Amniotic epithelial cell (primary cell): ENCODE results near the gene ANKS1B.

ENCODE experiments used
- DNase-seq: peaks from one replicate; pipeline ENCODE4 v3.0.0-alpha.2; 2010; ENCODE audit warnings: low read depth

ANKS1B gene

GRCh38 chr12:98812225-98812624 lies 1172.5 kb downstream of the ANKS1B start:
- no peak for DNase-seq

DNA sequence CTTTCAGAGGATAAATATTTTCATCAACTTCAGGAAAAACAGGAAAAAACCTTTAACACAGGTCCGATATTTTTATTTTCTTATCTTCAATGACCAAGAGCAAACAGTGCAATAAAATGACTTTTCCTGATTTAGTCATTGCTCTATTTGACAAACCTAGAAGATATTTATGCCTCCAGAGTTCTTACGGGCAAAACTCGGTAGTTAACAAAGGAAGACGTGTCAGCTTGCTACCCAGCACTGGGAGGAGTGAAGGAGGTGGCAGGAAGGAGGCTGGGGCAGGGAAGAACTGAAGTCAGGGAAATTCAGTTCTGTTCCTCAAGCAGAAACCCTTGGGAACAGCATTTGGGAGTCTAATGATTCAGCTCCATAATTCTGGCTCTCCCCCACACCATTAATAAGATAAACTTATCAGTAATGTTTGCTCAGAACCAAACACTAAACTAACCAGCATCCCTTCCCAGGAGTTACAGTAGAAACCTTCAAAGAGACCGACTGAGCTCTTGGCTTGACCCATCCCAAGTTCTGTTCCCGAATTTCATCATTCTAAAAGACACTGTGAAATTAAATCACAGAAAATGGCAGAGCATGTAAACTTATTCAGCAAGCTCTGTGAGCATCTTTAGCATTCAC lies 1176.4 kb downstream of the ANKS1B start:
- DNase-seq = peak; percentile 63

GRCh38 chr12:98807187-98807586 lies 1177.5 kb downstream of the ANKS1B start:
- no peak for DNase-seq

GRCh38 chr12:98803468-98804209 lies 1181.1 kb downstream of the ANKS1B start:
- no peak for DNase-seq

- no peak for DNase-seq
Measured at GRCh38 chr12:98799822-98800221, 1184.9 kb downstream of the ANKS1B start.

- DNase-seq = no peak
Measured at GRCh38 chr12:98799146-98799810, 1185.5 kb downstream of the ANKS1B start.

- no peak for DNase-seq
Measured at GRCh38 chr12:98797200-98797599, 1187.5 kb downstream of the ANKS1B start.

DNA sequence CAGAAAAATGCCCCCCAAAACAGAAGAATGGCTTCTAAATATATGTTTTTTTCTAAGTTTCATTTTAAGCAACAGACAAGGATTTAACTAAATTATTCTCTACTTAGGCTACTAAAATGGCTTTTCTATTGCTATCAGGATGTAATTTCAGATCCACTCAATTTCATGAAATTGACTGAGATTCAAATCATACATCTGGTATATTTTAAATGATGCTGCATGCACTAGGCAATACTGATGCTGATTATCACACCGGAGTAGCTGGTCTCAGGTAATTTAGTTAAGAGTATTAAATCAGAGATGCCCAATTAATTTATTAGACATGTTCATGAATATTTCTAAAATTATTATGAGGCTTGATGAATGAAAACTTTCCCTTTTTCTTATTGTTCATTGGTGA lies 1188.0 kb downstream of the ANKS1B start:
- DNase-seq = no peak

DNA sequence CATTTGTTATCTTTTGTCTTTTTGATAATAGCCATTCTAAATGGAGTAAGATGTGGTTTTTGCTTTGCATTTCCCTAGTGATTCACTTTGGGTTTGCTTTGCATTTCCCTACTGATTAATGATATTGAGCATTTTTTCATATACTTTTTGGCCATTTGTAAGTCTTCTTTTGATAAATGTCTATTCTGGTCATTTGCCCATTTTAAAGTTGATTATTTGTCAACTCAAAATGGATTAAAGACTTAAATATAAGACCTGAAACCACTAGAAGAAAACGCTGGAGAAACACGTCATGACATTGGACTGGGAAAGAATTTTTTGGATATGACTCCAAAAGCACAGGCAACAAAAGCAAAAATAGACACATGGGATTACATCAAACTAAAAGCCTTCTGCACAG lies 1191.6 kb downstream of the ANKS1B start:
- DNase-seq = no peak

GRCh38 chr12:98791406-98791805 lies 1193.3 kb downstream of the ANKS1B start:
- no peak for DNase-seq

DNA sequence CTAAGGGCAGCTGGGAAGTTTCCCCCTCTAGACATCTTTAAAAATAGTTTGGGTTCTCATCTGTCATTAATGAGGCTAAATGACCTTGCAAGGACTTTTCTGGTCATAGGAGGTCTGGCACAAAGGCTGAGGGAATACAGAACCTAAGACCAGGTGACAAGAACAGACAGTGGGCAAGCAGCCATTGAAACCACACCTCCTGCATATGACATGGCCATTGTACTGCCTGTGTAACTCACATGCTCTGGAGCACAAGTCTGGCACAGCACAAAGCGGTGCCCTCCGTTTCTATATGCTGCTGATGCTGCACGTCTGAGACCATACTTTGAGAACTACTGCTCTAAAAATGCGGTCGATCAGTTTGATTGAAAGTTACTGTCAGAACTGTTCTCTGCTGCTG lies 1196.3 kb downstream of the ANKS1B start:
- DNase-seq = no peak

DNA sequence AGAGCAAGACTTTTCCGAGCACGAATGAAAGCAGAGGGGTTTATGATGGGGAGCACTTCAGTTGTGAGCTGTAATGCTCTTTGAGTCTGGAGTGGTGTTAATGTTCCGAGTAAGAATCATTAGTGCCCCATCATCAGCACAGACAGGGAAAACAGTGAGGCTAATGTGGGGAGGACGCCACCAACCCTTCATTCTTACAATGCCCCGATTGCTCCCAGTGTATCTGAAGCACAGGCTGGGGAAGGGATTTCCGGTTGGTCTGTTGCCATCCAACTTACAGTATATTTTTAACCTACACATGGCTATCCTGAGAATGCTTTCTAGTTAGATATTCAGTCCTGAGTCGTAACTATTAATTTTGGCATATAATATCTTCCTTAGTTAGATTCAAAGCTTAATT lies 1198.1 kb downstream of the ANKS1B start:
- no peak for DNase-seq

GRCh38 chr12:98783420-98783819 lies 1201.3 kb downstream of the ANKS1B start:
- no peak for DNase-seq

- no peak for DNase-seq
Measured at GRCh38 chr12:98780261-98780660, 1204.5 kb downstream of the ANKS1B start.

- no peak for DNase-seq
Measured at GRCh38 chr12:98772818-98773217, 1211.9 kb downstream of the ANKS1B start.

DNA sequence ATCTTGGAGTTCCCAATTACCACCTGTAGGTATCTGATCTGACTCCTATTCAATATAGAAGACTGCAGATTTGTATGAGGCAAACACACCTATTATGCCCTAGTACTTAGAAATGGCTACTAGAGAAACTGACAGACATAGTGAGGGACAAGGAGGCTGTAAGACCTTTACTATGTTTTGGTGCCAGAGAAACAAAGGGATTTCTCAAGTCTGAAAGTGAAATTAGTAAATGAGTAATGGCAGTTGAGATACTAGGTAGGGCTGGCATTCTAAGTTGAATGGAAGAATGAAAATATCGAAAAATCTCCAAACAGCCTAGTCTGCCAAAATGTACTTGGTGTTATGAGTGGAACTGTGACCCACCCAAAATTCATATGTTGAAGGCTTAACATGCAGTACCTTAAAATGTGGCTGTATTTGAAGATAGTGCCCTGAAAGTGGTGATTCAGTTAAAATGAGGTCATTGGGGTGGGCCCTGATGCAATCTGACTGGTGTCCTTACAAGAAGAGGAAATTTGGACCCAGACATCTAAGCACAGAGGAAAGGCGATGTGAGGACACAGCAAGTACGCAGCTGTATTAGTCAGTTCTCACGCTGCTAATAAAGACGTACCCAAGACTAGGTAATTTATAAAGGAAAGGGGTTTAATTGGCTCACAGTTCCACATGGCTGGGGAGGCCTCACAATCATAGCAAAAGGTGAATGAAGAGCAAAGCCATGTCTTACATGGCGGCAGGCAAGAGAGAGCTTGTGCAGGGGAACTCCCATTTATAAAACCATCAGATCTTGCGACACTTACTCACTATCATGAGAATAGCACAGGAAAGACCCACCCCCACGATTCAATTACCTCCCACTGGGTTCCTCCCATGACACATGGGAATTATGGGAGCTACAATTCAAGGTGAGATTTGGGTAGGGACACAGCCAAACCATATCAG lies 1212.7 kb downstream of the ANKS1B start:
- no peak for DNase-seq

- DNase-seq = no peak
Measured at GRCh38 chr12:98770230-98770629, 1214.5 kb downstream of the ANKS1B start.

- DNase-seq = no peak
Measured at GRCh38 chr12:98769068-98769467, 1215.7 kb downstream of the ANKS1B start.

GRCh38 chr12:98767248-98767647 lies 1217.5 kb downstream of the ANKS1B start:
- no peak for DNase-seq

DNA sequence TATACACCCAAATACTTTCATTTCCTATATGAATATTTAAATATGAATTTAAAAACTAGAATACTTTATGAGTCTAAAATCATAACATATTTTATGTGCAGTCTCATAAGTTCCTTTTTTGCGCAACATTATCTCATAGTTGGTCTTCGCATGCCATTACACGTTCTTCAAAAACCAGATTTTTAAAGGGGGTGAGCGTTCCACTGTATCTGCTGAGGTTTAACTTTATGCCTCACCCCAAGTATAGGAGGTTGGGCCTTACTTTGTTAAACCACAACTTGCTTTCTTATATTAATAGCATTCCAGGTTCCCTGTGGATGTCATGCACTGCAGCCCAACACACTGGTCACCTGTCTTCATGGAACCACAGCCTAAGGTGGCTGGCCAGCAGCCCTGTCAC lies 1221.1 kb downstream of the ANKS1B start:
- no peak for DNase-seq

DNA sequence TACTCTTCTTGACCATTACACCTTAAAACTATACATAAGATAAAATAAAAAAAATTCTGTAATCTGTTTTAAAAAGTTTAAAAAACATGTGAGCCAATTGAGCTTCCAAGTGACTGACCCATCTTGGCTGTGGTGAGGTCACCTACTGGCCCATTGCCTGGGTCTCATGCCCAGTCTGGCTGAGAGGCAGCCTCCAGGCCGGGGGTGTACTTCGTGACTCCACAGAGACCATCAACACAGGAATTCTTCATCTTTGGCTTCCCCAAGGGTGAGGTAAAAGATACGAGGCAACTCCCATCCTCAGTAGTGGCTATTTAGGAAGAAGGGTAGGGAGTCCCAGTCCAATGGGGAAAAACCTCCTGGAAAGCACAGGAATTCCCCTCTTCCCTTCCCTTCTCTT lies 1226.4 kb downstream of the ANKS1B start:
- no peak for DNase-seq

GRCh38 chr12:98757455-98757854 lies 1227.3 kb downstream of the ANKS1B start:
- DNase-seq = no peak
